OCI-LY7 (cell line): Measurements from ENCODE around the gene APLP2. TPM values are rescaled to one million over a fixed set of nuclear protein-coding genes. Genes with fewer than 3 reads are reported as not detected.

ENCODE experiments used
- BruUV-seq: library from RNA; stranded (reverse); fragments of 400-500 nt; replicated peaks from 2 replicates; lab custom pipeline; 2021; lab: Mats Ljungman, UMichigan
- CTCF ChIA-PET: fragments of 300-600 bp; sonication (Branson Sonifier 250); formaldehyde crosslinking; loops from one replicate; lab custom pipeline; 2022; ENCODE audit warnings: antibody characterized with exemption; ENCODE audit not compliant: unreplicated experiment; lab: Charles Lee
- POLR2A ChIA-PET: fragments of 300-600 bp; sonication (Branson Sonifier 250); formaldehyde crosslinking; loops from one replicate; lab custom pipeline; 2022; ENCODE audit warnings: antibody characterized with exemption; lab: Charles Lee
- DNase-seq: peaks from one replicate; pipeline ENCODE4 v3.0.0-alpha.2; 2015; ENCODE audit warnings: low spot score
- H2AFZ ChIP-seq: fragments of 200-600 bp; sonication (generic), shearing (Covaris generic); 2 replicates; pipeline ENCODE4 v1.6.1; 2014; ENCODE audit warnings: mild to moderate bottlenecking, antibody characterized with exemption, low read length, moderate library complexity
- H3K27ac ChIP-seq: fragments of 200-600 bp; sonication (generic); 2 replicates; pipeline ENCODE4 v1.5.1; 2014; ENCODE audit warnings: mixed run types, low read depth, mild to moderate bottlenecking, moderate library complexity, low read length, inconsistent platforms; ENCODE audit not compliant: poor library complexity, severe bottlenecking
- H3K36me3 ChIP-seq: fragments of 200-600 bp; sonication (generic); 2 replicates; pipeline ENCODE4 v1.6.1; 2014; ENCODE audit warnings: mild to moderate bottlenecking, antibody characterized with exemption, low read length, moderate library complexity, mixed read lengths; ENCODE audit not compliant: insufficient read depth
- H3K4me1 ChIP-seq: fragments of 200-600 bp; sonication (generic); 2 replicates; pipeline ENCODE4 v1.5.1; 2014; ENCODE audit warnings: mild to moderate bottlenecking, low read length; ENCODE audit not compliant: insufficient read depth, poor library complexity, severe bottlenecking
- H3K4me2 ChIP-seq: fragments of 200-600 bp; sonication (generic); 2 replicates; pipeline ENCODE4 v1.6.1; 2014; ENCODE audit warnings: mild to moderate bottlenecking, low read length
- H3K4me3 ChIP-seq: fragments of 200-600 bp; sonication (generic); 2 replicates; pipeline ENCODE4 v1.5.1; 2014; ENCODE audit warnings: mild to moderate bottlenecking, low read depth, low read length; ENCODE audit not compliant: poor library complexity, severe bottlenecking
- H3K79me2 ChIP-seq: fragments of 200-600 bp; sonication (generic); 2 replicates; pipeline ENCODE4 v1.6.1; 2016; ENCODE audit warnings: low read depth, mild to moderate bottlenecking, low read length, moderate library complexity, mixed read lengths; ENCODE audit not compliant: insufficient read depth
- H3K9me2 ChIP-seq: fragments of 200-600 bp; sonication (generic); 2 replicates; pipeline ENCODE4 v1.6.1; 2016; ENCODE audit warnings: mild to moderate bottlenecking, low read length, mixed read lengths; ENCODE audit not compliant: insufficient read depth
- H3K9me3 ChIP-seq: fragments of 200-600 bp; sonication (generic); 2 replicates; pipeline ENCODE4 v1.6.1; 2014; ENCODE audit warnings: mild to moderate bottlenecking, mixed run types, low read length, mixed read lengths
- H4K20me1 ChIP-seq: fragments of 200-600 bp; sonication (generic); 2 replicates; pipeline ENCODE4 v1.6.1; 2014; ENCODE audit warnings: mild to moderate bottlenecking, antibody characterized with exemption, low read length, moderate library complexity, mixed read lengths; ENCODE audit not compliant: insufficient read depth
- EZH2phosphoT487 ChIP-seq: fragments of 200-600 bp; sonication (generic); IDR thresholded peaks from 2 replicates; pipeline ENCODE4 v1.6.1; 2018; ENCODE audit warnings: low read depth, borderline replicate concordance, mild to moderate bottlenecking, mixed run types, antibody characterized with exemption, low read length, moderate library complexity, mixed read lengths
- intact Hi-C: fragments of 100-400 bp; cut with micrococcal nuclease; formaldehyde crosslinking; loops from one replicate; pipeline ENCODE4 v1.10.0; 2022; ENCODE audit not compliant: unreplicated experiment
- total RNA-seq, 2 experiments: library from RNA; depleted of rRNA in 1 of 2; stranded (reverse); fragments of >200 nt in 1 of 2; shearing (Covaris generic) in 1 of 2; gene quantifications; 2 replicates each; pipeline ENCODE4 v1.2.3, GENCODE V29; 2014 to 2022
- TF ChIP-seq, protein P1 (sequence below): fragments of 200-600 bp; sonication (generic); conservative IDR thresholded peaks from 2 replicates; pipeline ENCODE4 v1.5.1; 2014; ENCODE audit warnings: mild to moderate bottlenecking, antibody characterized with exemption, low read length, moderate library complexity, mixed read lengths

APLP2 gene
- total RNA-seq, 2 experiments from 2014 or later, result 147 to 284 TPM

DNA sequence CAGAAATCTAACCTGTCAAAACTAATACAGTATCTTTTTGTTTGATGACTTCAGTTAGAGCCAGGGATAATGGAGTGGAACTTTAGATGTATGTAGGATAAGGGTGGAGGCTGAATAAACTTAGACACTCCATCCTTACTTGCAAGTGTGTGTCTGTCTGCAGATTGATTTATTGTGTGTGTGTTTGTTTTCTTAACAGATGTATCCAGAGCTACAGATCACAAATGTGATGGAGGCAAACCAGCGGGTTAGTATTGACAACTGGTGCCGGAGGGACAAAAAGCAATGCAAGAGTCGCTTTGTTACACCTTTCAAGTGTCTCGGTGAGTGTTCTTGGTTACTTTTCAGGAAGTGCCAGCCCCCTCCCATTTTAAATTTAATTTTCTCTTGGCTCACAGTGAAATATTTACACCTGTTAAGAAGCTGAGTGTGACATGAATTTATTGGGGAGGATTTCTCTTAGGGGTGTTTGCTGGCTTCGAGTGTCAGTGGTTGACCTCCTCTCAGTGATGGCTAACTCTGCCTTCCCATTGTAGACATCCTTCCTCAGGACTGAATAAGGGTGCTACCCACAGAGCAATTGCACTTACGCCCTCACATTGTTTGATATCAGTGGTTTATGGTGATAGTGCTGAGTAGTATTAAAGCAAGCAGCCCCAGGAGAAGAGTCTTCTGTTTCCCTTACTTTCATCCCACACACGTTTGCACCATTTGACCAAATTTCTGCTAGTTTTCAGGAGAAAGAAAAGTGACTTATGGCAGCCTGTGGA, 40.8 kb downstream of the APLP2 start:
- BruUV-seq, result no TSS peak
- DNase-seq, result no peak
- Histone ChIP-seq H2AFZ (no peak overlapping the region), H3K9me2 (no peaks in the 10 kb centered on the region), H3K36me3 (peaks cover 77% of the 10 kb centered on the region), H3K79me2 (peaks cover 35% of the 10 kb centered on the region), H3K4me1 (peaks cover 18% of the 10 kb centered on the region), H4K20me1 (peaks cover 12% of the 10 kb centered on the region; the same call in 1 of the 2 replicates), H3K27ac (no peak overlapping the region), H3K4me2 (no peak overlapping the region), H3K4me3 (no peak overlapping the region), H3K9me3 (peaks cover 8% of the 10 kb centered on the region; the same call in 1 of the 2 replicates)
- ChIA-PET POLR2A (no interaction called here), CTCF (no interaction called here)
- no peak for TF ChIP-seq EZH2phosphoT487
- TF ChIP-seq, protein P1, sequence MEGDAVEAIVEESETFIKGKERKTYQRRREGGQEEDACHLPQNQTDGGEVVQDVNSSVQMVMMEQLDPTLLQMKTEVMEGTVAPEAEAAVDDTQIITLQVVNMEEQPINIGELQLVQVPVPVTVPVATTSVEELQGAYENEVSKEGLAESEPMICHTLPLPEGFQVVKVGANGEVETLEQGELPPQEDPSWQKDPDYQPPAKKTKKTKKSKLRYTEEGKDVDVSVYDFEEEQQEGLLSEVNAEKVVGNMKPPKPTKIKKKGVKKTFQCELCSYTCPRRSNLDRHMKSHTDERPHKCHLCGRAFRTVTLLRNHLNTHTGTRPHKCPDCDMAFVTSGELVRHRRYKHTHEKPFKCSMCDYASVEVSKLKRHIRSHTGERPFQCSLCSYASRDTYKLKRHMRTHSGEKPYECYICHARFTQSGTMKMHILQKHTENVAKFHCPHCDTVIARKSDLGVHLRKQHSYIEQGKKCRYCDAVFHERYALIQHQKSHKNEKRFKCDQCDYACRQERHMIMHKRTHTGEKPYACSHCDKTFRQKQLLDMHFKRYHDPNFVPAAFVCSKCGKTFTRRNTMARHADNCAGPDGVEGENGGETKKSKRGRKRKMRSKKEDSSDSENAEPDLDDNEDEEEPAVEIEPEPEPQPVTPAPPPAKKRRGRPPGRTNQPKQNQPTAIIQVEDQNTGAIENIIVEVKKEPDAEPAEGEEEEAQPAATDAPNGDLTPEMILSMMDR, result no peak
- intact Hi-C loops, result no loop called here

DNA sequence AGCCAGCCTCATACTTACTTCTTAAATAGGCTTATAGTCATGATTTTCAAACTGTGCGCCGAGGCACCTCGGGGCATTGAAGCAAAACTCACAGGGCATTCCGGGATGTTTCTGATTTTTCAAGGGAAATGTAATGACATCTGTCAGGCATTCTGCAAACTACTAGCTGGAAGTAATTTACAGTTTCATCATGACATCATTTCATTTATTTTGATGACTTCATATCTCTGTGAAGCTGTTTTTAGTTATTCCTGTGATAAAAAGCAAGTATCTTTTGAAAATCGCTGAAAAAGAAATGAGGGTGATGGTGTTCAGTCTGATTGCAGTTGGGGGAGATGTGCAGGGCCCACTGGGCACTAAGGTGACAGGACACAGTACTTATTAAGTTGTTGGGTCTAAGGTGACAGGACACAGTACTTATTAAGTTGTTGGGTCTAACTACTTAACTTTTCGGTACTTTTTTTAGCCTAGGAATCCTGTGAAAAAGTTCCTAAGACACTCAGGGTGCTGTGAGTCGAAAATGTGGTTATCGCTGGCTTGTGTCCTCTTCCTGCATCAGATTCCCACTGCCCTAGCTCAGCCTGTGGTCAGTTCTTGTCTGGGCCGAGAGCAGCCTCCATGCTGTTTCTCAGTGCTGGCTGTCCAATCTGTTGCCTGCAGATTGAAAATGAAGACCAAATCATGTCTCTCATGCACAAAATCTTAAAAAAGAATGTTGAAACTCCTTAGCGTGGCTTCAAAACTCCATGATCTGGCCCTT, 42.6 kb downstream of the APLP2 start:
- Histone ChIP-seq H4K20me1 (peaks cover 12% of the 10 kb centered on the region; the same call in 1 of the 2 replicates), H3K4me1 (peaks cover 35% of the 10 kb centered on the region), H2AFZ (no peak overlapping the region), H3K27ac (no peak overlapping the region), H3K4me3 (no peak overlapping the region), H3K36me3 (peaks cover 79% of the 10 kb centered on the region), H3K79me2 (peaks cover 35% of the 10 kb centered on the region), H3K9me2 (no peaks in the 10 kb centered on the region), H3K9me3 (no peaks in the 10 kb centered on the region; the same call in 1 of the 2 replicates), H3K4me2 (no peak overlapping the region)
- POLR2A ChIA-PET, result interaction anchor here (1.3 kb wide), 1 partner anchor 40 kb away, joined by 3 read pairs; no protein-coding TSS in a partner anchor
- intact Hi-C loops, result no loop called here
- no peak for DNase-seq
- BruUV-seq, result no TSS peak
- TF ChIP-seq, protein P1, result no peak
- CTCF ChIA-PET, result no interaction called here
